ENCODE results near the gene CALCB.

CALCB gene

DNA sequence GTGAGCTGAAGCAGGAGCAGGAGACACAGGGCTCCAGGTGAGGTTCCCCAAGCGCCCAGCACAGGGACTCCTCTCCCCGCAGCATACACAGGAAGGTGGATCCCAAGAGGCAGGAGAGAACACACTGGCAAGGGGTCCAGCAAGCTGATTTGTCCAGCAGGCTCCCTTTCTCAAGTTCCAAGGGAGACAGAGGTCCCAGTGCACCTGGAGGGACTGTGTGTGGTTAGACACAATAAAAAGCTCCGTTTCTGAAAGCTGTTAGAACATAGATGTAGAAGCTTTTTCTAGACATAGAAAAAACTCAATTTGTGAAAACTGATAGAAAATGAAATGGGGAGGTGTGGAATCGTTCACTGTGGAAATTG is 1.8 kb downstream of the CALCB start:
- no peaks in the 10 kb centered on the region for H3K9me3 ChIP-seq (ENCODE audit: control insufficient read depth in 1 of 2, low read length in 2 of 2)
- H3K27ac ChIP-seq (ENCODE audit: low read length): no peak overlapping the region
- H3K4me3 ChIP-seq (ENCODE audit: low read depth in 1 of 2, low read length in 2 of 2): no peak overlapping the region
- no peaks in the 10 kb centered on the region for H3K36me3 ChIP-seq (ENCODE audit: control insufficient read depth in 1 of 2, insufficient read depth in 2 of 2, low read length in 2 of 2)
- peaks cover 34% of the 10 kb centered on the region for H3K27me3 ChIP-seq (ENCODE audit: low read depth, low read length)
- peaks cover 0 to 21% of the 10 kb centered on the region in 2 donors for H3K4me1 ChIP-seq (ENCODE audit: control insufficient read depth in 1 of 2, insufficient read depth in 2 of 2, low read length in 2 of 2)

DNA sequence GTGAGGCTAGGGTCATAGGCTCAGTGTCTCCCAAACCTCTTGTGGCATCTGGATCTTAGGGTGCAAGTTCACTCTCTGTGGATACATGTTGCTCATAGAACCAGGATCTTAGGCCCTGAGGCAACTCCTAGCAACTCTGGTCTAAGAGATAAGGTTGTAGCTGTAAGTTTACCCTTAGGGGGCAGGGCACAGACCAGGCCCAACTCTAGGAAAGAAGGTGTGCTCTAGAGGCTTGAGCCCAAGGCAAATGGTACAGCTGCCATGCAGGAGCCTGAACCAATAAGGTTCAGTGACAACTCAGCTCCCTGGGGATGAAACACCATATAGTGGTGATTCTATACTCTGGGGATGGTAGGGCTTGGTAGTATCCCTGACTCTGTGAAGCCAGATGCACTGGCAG is 17.8 kb downstream of the CALCB start:
- no peak overlapping the region for H3K27ac ChIP-seq (ENCODE audit: low read length)

GRCh38 chr11:15091625-15092024 is 18.2 kb downstream of the CALCB start:
- no peak overlapping the region for H3K27ac ChIP-seq (ENCODE audit: low read length)
- H3K4me1 ChIP-seq (ENCODE audit: control insufficient read depth in 1 of 2, insufficient read depth in 2 of 2, low read length in 2 of 2): no peaks in the 10 kb centered on the region
- no peaks in the 10 kb centered on the region for H3K9me3 ChIP-seq (ENCODE audit: control insufficient read depth in 1 of 2, low read length in 2 of 2)

More for the DNA sequence above, 17.8 kb downstream of the CALCB start:
- Histone ChIP-seq H3K36me3 (ENCODE audit: control insufficient read depth in 1 of 2, insufficient read depth in 2 of 2, low read length in 2 of 2) (no peaks in the 10 kb centered on the region), H3K4me3 (ENCODE audit: low read depth in 1 of 2, low read length in 2 of 2) (no peak overlapping the region), H3K9me3 (ENCODE audit: control insufficient read depth in 1 of 2, low read length in 2 of 2) (no peaks in the 10 kb centered on the region), H3K4me1 (ENCODE audit: control insufficient read depth in 1 of 2, insufficient read depth in 2 of 2, low read length in 2 of 2) (no peaks in the 10 kb centered on the region), H3K27me3 (ENCODE audit: low read depth, low read length) (no peaks in the 10 kb centered on the region)

DNA sequence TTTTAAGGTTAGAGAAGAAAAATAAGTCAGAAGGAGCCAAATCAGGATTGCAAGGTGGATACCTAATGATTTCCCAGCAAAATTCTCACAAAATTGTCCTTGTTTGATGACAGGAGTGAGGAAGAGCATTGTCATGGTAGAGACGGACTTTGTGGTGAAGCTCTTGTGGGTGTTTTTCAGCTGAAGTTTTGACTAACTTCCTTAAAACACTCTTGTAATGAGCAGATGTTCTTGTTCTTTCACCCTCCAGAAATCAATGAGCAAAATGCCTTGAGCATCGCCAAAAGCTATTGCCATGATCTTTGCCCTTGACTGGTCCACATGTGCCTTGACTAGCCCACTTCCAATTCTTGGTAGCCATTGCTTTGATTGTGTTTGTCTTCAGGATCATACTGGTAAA is 20.0 kb downstream of the CALCB start:
- H3K36me3 ChIP-seq (ENCODE audit: control insufficient read depth in 1 of 2, insufficient read depth in 2 of 2, low read length in 2 of 2): no peaks in the 10 kb centered on the region
- H3K27ac ChIP-seq (ENCODE audit: low read length): no peak overlapping the region
- H3K9me3 ChIP-seq (ENCODE audit: control insufficient read depth in 1 of 2, low read length in 2 of 2): no peaks in the 10 kb centered on the region
- no peaks in the 10 kb centered on the region for H3K27me3 ChIP-seq (ENCODE audit: low read depth, low read length)
- H3K4me1 ChIP-seq (ENCODE audit: control insufficient read depth in 1 of 2, insufficient read depth in 2 of 2, low read length in 2 of 2): no peaks in the 10 kb centered on the region
- H3K4me3 ChIP-seq (ENCODE audit: low read depth in 1 of 2, low read length in 2 of 2): no peak overlapping the region

More at GRCh38 chr11:15091625-15092024, 18.2 kb downstream of the CALCB start:
- no peak overlapping the region for H3K4me3 ChIP-seq (ENCODE audit: low read depth in 1 of 2, low read length in 2 of 2)
- no peaks in the 10 kb centered on the region for H3K27me3 ChIP-seq (ENCODE audit: low read depth, low read length)
- H3K36me3 ChIP-seq (ENCODE audit: control insufficient read depth in 1 of 2, insufficient read depth in 2 of 2, low read length in 2 of 2): no peaks in the 10 kb centered on the region

- H3K27me3 ChIP-seq (ENCODE audit: low read depth, low read length): no peaks in the 10 kb centered on the region
- H3K4me1 ChIP-seq (ENCODE audit: control insufficient read depth in 1 of 2, insufficient read depth in 2 of 2, low read length in 2 of 2): no peaks in the 10 kb centered on the region
- no peak overlapping the region for H3K4me3 ChIP-seq (ENCODE audit: low read depth in 1 of 2, low read length in 2 of 2)
- H3K27ac ChIP-seq (ENCODE audit: low read length): no peak overlapping the region
- H3K36me3 ChIP-seq (ENCODE audit: control insufficient read depth in 1 of 2, insufficient read depth in 2 of 2, low read length in 2 of 2): no peaks in the 10 kb centered on the region
- no peaks in the 10 kb centered on the region for H3K9me3 ChIP-seq (ENCODE audit: control insufficient read depth in 1 of 2, low read length in 2 of 2)
Measured at GRCh38 chr11:15095736-15096228, 22.4 kb downstream of the CALCB start.

GRCh38 chr11:15097411-15097810 is 24.0 kb downstream of the CALCB start:
- Histone ChIP-seq H3K27ac (ENCODE audit: low read length) (no peak overlapping the region), H3K27me3 (ENCODE audit: low read depth, low read length) (no peaks in the 10 kb centered on the region), H3K9me3 (ENCODE audit: control insufficient read depth in 1 of 2, low read length in 2 of 2) (no peaks in the 10 kb centered on the region), H3K36me3 (ENCODE audit: control insufficient read depth in 1 of 2, insufficient read depth in 2 of 2, low read length in 2 of 2) (no peaks in the 10 kb centered on the region), H3K4me1 (ENCODE audit: control insufficient read depth in 1 of 2, insufficient read depth in 2 of 2, low read length in 2 of 2) (no peaks in the 10 kb centered on the region), H3K4me3 (ENCODE audit: low read depth in 1 of 2, low read length in 2 of 2) (no peak overlapping the region)

- Histone ChIP-seq H3K4me3 (ENCODE audit: low read depth in 1 of 2, low read length in 2 of 2) (no peak overlapping the region), H3K9me3 (ENCODE audit: control insufficient read depth in 1 of 2, low read length in 2 of 2) (peaks cover 0 to 3% of the 10 kb centered on the region in 2 donors), H3K27me3 (ENCODE audit: low read depth, low read length) (no peaks in the 10 kb centered on the region), H3K36me3 (ENCODE audit: control insufficient read depth in 1 of 2, insufficient read depth in 2 of 2, low read length in 2 of 2) (no peaks in the 10 kb centered on the region), H3K4me1 (ENCODE audit: control insufficient read depth in 1 of 2, insufficient read depth in 2 of 2, low read length in 2 of 2) (no peaks in the 10 kb centered on the region), H3K27ac (ENCODE audit: low read length) (no peak overlapping the region)
Measured at GRCh38 chr11:15099267-15099666, 25.9 kb downstream of the CALCB start.

- Histone ChIP-seq H3K4me1 (ENCODE audit: control insufficient read depth in 1 of 2, insufficient read depth in 2 of 2, low read length in 2 of 2) (no peaks in the 10 kb centered on the region), H3K36me3 (ENCODE audit: control insufficient read depth in 1 of 2, insufficient read depth in 2 of 2, low read length in 2 of 2) (no peaks in the 10 kb centered on the region), H3K27me3 (ENCODE audit: low read depth, low read length) (no peaks in the 10 kb centered on the region), H3K9me3 (ENCODE audit: control insufficient read depth in 1 of 2, low read length in 2 of 2) (peaks cover 0 to 3% of the 10 kb centered on the region in 2 donors), H3K27ac (ENCODE audit: low read length) (no peak overlapping the region), H3K4me3 (ENCODE audit: low read depth in 1 of 2, low read length in 2 of 2) (no peak overlapping the region)
Measured at GRCh38 chr11:15101072-15101709, 27.8 kb downstream of the CALCB start.

DNA sequence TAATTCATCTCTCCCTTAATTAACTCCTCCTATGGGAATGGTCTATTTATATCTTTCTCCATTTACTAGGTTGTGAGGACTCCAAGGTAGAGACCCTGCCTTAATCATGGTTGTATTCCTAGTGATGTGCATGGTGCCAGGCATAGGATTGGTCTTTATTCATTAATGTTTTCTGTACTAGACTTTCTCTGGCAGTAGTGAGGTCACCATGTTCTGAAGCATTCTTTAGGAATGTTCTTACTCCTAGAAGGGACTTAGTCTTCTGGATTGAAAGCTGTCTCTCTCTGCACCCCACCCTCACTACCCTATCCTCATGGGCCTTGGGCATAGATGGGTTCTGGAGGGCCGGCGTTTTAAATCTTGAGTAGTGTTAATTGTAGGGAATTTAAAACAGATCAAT is 30.8 kb downstream of the CALCB start:
- H3K4me3 ChIP-seq (ENCODE audit: low read depth in 1 of 2, low read length in 2 of 2): no peak overlapping the region
- H3K4me1 ChIP-seq (ENCODE audit: control insufficient read depth in 1 of 2, insufficient read depth in 2 of 2, low read length in 2 of 2): no peaks in the 10 kb centered on the region
- no peaks in the 10 kb centered on the region for H3K36me3 ChIP-seq (ENCODE audit: control insufficient read depth in 1 of 2, insufficient read depth in 2 of 2, low read length in 2 of 2)
- peaks cover 0 to 3% of the 10 kb centered on the region in 2 donors for H3K9me3 ChIP-seq (ENCODE audit: control insufficient read depth in 1 of 2, low read length in 2 of 2)
- H3K27me3 ChIP-seq (ENCODE audit: low read depth, low read length): no peaks in the 10 kb centered on the region
- no peak overlapping the region for H3K27ac ChIP-seq (ENCODE audit: low read length)

DNA sequence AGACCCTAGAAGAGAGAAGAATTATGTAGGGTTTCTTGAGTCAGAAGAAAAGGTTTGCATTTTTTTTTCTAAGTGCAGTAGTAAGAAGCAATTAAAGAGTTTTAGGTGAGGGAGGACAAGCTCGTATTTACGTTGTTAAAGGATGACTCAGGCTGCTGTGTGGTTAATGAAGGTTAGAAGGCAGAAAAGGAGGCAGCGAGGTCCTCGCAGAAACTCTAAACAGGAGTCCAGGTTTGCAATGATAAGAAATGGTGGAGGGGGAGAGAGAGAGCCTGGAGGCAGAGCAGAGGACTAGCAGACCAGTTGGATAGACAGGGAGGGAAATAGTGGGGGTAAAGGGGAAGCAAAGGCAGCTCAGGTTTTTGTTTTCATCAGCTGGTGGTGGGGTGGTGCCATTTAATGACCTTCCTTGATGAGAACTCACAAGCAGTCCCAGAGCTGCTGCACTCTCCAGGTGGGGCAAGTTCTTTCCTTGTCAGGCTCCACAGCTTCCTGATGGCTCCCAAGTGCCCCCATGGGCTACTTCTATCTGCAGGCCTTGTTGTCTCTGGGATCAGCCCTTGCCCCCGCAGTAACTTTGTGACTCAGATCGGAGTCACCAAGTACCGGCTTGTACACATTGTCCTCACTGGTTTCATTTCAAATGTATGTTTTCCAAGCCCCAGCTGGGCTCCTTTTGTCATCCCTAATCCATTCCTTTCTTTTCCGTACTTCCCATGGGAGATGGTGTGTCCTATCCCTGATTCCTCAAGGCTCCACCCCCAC is 33.0 kb downstream of the CALCB start:
- H3K4me3 ChIP-seq (ENCODE audit: low read depth in 1 of 2, low read length in 2 of 2): no peak overlapping the region
- no peaks in the 10 kb centered on the region for H3K27me3 ChIP-seq (ENCODE audit: low read depth, low read length)
- no peak overlapping the region for H3K27ac ChIP-seq (ENCODE audit: low read length)
- no peaks in the 10 kb centered on the region for H3K4me1 ChIP-seq (ENCODE audit: control insufficient read depth in 1 of 2, insufficient read depth in 2 of 2, low read length in 2 of 2)
- peaks cover 0 to 3% of the 10 kb centered on the region in 2 donors for H3K9me3 ChIP-seq (ENCODE audit: control insufficient read depth in 1 of 2, low read length in 2 of 2)
- no peaks in the 10 kb centered on the region for H3K36me3 ChIP-seq (ENCODE audit: control insufficient read depth in 1 of 2, insufficient read depth in 2 of 2, low read length in 2 of 2)

DNA sequence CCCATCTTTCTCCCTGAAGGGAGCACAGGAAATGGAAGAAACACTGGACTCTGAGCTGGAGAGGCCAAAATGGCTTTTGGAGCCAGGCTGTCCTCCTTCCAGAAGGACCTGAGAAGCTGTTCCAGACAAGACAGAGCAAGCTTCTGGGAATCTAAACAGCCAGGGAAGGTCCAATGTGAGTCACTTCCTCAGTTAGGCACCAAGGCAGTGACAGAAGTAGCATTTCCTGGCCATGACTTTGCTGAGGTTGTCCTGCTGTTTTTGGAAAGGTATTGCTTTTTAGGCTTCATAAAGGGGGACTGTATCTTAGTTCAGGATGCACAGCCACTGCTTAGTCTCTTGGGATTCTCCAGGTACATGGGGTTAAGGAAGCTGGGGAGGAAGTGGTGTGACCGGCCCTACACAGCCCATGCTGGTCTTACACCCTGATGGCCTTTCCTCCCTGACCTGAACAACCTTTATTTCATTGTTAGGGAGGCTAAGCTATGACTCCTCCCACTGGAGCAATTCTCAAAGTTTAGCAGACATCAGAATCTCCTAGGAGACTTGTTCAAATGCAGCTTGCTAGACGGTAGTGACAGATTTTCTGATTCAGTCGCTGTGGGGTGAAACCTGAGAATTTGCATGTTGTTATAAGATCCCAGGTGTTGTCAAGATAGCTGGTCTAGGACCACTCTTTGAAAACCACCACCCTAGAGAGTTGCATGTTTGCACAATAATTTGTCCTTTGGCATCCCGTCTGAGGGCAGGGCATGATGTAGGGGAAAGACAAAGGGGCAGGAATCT is 34.5 kb downstream of the CALCB start:
- no peaks in the 10 kb centered on the region for H3K27me3 ChIP-seq (ENCODE audit: low read depth, low read length)

More for the DNA sequence above, 34.5 kb downstream of the CALCB start:
- no peak overlapping the region for H3K4me3 ChIP-seq (ENCODE audit: low read depth in 1 of 2, low read length in 2 of 2)
- no peaks in the 10 kb centered on the region for H3K4me1 ChIP-seq (ENCODE audit: control insufficient read depth in 1 of 2, insufficient read depth in 2 of 2, low read length in 2 of 2)
- no peaks in the 10 kb centered on the region for H3K36me3 ChIP-seq (ENCODE audit: control insufficient read depth in 1 of 2, insufficient read depth in 2 of 2, low read length in 2 of 2)
- peaks cover 0 to 3% of the 10 kb centered on the region in 2 donors for H3K9me3 ChIP-seq (ENCODE audit: control insufficient read depth in 1 of 2, low read length in 2 of 2)
- H3K27ac ChIP-seq (ENCODE audit: low read length): no peak overlapping the region
